Measurements from ENCODE around the gene CTNNA3. TPM values are rescaled to one million over a fixed set of nuclear protein-coding genes. Genes with fewer than 3 reads are reported as not detected.

CTNNA3 gene
- total and polyA plus RNA-seq, 2 of the 4 experiments (the other 2 are of a cell fraction), result 0.19 to 0.90 TPM

DNA sequence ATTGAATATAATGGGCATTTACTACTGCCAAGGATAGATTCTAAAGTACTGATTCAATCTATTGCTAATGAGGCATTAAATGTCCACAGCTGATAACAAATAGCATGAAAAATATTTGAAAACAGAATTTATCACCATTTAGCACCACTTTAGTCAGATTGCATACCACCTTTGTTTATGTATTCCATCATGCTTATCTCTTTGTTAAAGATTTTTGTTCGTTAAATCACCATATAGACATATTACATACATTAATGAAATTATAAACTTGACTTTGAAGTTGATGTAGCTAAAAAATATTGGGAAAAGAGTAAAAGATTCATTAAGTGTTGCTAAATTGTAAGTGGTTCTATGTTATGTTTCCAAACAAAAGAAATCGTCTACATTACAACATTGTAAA lies 1022.9 kb downstream of the CTNNA3 start:
- no peak overlapping the region for H3K27ac ChIP-seq (ENCODE audit: insufficient read depth, low read length)
- no peak overlapping the region for H3K9ac ChIP-seq (ENCODE audit: low read depth, low read length)
- TF ChIP-seq, protein P1, sequence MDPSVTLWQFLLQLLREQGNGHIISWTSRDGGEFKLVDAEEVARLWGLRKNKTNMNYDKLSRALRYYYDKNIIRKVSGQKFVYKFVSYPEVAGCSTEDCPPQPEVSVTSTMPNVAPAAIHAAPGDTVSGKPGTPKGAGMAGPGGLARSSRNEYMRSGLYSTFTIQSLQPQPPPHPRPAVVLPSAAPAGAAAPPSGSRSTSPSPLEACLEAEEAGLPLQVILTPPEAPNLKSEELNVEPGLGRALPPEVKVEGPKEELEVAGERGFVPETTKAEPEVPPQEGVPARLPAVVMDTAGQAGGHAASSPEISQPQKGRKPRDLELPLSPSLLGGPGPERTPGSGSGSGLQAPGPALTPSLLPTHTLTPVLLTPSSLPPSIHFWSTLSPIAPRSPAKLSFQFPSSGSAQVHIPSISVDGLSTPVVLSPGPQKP (IDR thresholded peaks at IDR 0.05; ENCODE audit: borderline replicate concordance, low read depth, low read length), result no peak
- TF ChIP-seq, protein P2, sequence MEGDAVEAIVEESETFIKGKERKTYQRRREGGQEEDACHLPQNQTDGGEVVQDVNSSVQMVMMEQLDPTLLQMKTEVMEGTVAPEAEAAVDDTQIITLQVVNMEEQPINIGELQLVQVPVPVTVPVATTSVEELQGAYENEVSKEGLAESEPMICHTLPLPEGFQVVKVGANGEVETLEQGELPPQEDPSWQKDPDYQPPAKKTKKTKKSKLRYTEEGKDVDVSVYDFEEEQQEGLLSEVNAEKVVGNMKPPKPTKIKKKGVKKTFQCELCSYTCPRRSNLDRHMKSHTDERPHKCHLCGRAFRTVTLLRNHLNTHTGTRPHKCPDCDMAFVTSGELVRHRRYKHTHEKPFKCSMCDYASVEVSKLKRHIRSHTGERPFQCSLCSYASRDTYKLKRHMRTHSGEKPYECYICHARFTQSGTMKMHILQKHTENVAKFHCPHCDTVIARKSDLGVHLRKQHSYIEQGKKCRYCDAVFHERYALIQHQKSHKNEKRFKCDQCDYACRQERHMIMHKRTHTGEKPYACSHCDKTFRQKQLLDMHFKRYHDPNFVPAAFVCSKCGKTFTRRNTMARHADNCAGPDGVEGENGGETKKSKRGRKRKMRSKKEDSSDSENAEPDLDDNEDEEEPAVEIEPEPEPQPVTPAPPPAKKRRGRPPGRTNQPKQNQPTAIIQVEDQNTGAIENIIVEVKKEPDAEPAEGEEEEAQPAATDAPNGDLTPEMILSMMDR (conservative IDR thresholded peaks at IDR 0.05; ENCODE audit: low read depth, low read length), result no peak
- TF ChIP-seq MXI1 (IDR thresholded peaks at IDR 0.05; ENCODE audit: borderline replicate concordance, low read depth, low read length), result no peak
- no peak for TF ChIP-seq MAZ (IDR thresholded peaks at IDR 0.05; ENCODE audit: borderline replicate concordance, low read depth, low read length)
- no peak for TF ChIP-seq FOS (IDR thresholded peaks at IDR 0.05; ENCODE audit: low read depth, low read length)
- TF ChIP-seq RAD21 (IDR thresholded peaks at IDR 0.05; ENCODE audit: low read length), result no peak
- no peak for TF ChIP-seq NFE2L2 (IDR thresholded peaks at IDR 0.05; ENCODE audit: low read depth, low read length)
- no peak for TF ChIP-seq BHLHE40 (IDR thresholded peaks at IDR 0.05; ENCODE audit: low read depth, low read length)
- TF ChIP-seq CEBPB (IDR thresholded peaks at IDR 0.05; ENCODE audit: low read depth, low read length), result no peak
- no peak for TF ChIP-seq POLR2A (IDR thresholded peaks at IDR 0.05; ENCODE audit: low read depth, low read length)
- TF ChIP-seq MAFK (IDR thresholded peaks at IDR 0.05; ENCODE audit: low read depth, low read length), result no peak
- no peak for TF ChIP-seq SMC3 (IDR thresholded peaks at IDR 0.05; ENCODE audit: low read depth, low read length)
- TF ChIP-seq, protein P3, sequence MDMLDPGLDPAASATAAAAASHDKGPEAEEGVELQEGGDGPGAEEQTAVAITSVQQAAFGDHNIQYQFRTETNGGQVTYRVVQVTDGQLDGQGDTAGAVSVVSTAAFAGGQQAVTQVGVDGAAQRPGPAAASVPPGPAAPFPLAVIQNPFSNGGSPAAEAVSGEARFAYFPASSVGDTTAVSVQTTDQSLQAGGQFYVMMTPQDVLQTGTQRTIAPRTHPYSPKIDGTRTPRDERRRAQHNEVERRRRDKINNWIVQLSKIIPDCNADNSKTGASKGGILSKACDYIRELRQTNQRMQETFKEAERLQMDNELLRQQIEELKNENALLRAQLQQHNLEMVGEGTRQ (IDR thresholded peaks at IDR 0.05; ENCODE audit: low read depth, low read length), result no peak
- no peak for TF ChIP-seq RCOR1 (IDR thresholded peaks at IDR 0.05; ENCODE audit: insufficient replicate concordance, low read length)
- no peak overlapping the region for H3K23ac ChIP-seq (ENCODE audit: low read depth, low read length)
- H3K18ac ChIP-seq (ENCODE audit: low read depth, low read length), result no peak overlapping the region
- H4K5ac ChIP-seq (ENCODE audit: low read depth, low read length), result no peak overlapping the region
- no peak overlapping the region for H2BK20ac ChIP-seq (ENCODE audit: low read depth, low read length)
- no TSS peak for BruUV-seq (replicated peaks)
- H2BK5ac ChIP-seq (ENCODE audit: low read depth, low read length, poor library complexity, severe bottlenecking), result no peak overlapping the region
- no peak overlapping the region for H2BK120ac ChIP-seq (ENCODE audit: low read depth, low read length)
- in situ Hi-C loops (cut with MboI; ENCODE audit: low sequenced_read_pairs), result no loop called here
- intact Hi-C loops (cut with micrococcal nuclease), result no loop called here
- H4K8ac ChIP-seq (ENCODE audit: low read depth in 2 of 2, low read length in 2 of 2), result no peak overlapping the region
- H3K4me3 ChIP-seq (ENCODE audit: insufficient read depth, low read depth, low read length), result no peak overlapping the region
- POLR2A ChIA-PET (ENCODE audit: unreplicated experiment), result no interaction called here
- CTCF ChIA-PET, result no interaction called here
- H3K14ac ChIP-seq (replicated peaks; ENCODE audit: low read depth, low read length), result no peak overlapping the region
- WGBS, 2 experiments (ENCODE audit: extremely low coverage in 2 of 2, insufficient read length in 1 of 2), result no CpG with 5 or more reads among the region's 2 CpGs
- H4K91ac ChIP-seq (ENCODE audit: insufficient read depth, low read depth, low read length), result no peak overlapping the region
- no peak overlapping the region for H2AK5ac ChIP-seq (ENCODE audit: low read depth, low read length)
- no peaks in the 10 kb centered on the region for H3K27me3 ChIP-seq (ENCODE audit: control insufficient read depth, insufficient read depth, low read length)
- no peaks in the 10 kb centered on the region for H4K20me1 ChIP-seq (ENCODE audit: insufficient read depth, low read length)
- H3K9me3 ChIP-seq (ENCODE audit: control insufficient read depth, insufficient read depth, low read length), result no peaks in the 10 kb centered on the region
- H3K79me1 ChIP-seq (ENCODE audit: low read depth in 1 of 2, low read length in 2 of 2), result no peaks in the 10 kb centered on the region
- H3K4me1 ChIP-seq (ENCODE audit: control insufficient read depth, insufficient read depth, low read length), result no peaks in the 10 kb centered on the region
- ATAC-seq (ENCODE audit: low read depth) (no peak), DNase-seq (no peak)
- no peaks in the 10 kb centered on the region for H3K9me1 ChIP-seq (ENCODE audit: insufficient read depth, low read length)
- H2AK9ac ChIP-seq (replicated peaks; ENCODE audit: low read depth, low read length, poor library complexity), result no peak overlapping the region
- H3K4ac ChIP-seq (ENCODE audit: low read depth, low read length), result no peak overlapping the region
- H3K56ac ChIP-seq (ENCODE audit: extremely low read depth, insufficient read depth, low read length), result no peak overlapping the region
- no peaks in the 10 kb centered on the region for H3K36me3 ChIP-seq (ENCODE audit: control insufficient read depth, insufficient read depth, low read length)
- H2BK15ac ChIP-seq (ENCODE audit: low read depth, low read length), result no peak overlapping the region
- no peak overlapping the region for H2AFZ ChIP-seq (replicated peaks; ENCODE audit: low read length, poor library complexity)
- no peak overlapping the region for H3K4me2 ChIP-seq (ENCODE audit: low read depth, low read length)
- dilution Hi-C loops (cut with HindIII; ENCODE audit: low sequenced_read_pairs, unreplicated experiment), result no loop called here
